ENCODE data around the gene SOAT2.
A peak's percentile ranks its signal among the peaks of the same experiment; 100 is the strongest.

Gene SOAT2

GRCh38 chr12:53102883-53103807 is at the start of gene SOAT2:
Gene SOAT2, plus strand, starts transcription at chr12:53103486. Its CDS starts 92 bp downstream, at chr12:53103578.
- Histone ChIP-seq H3K4me3 (ENCODE audit: low read length) (no peak within 1 kb of the TSS), H3K9me3 (ENCODE audit: control insufficient read depth, low read length) (no peaks in the 10 kb centered on the region), H3K27me3 (ENCODE audit: control insufficient read depth, insufficient read depth, low read length) (peaks cover 14% of the 10 kb centered on the region), H3K4me1 (ENCODE audit: control insufficient read depth, insufficient read depth, low read length) (peaks cover 13% of the 10 kb centered on the region), H3K36me3 (ENCODE audit: control insufficient read depth, insufficient read depth, low read length) (no peaks in the 10 kb centered on the region), H3K9ac (ENCODE audit: low read length) (no peak within 1 kb of the TSS)

GRCh38 chr12:53054112-53054878 is 49.0 kb upstream of the SOAT2 start:
- Histone ChIP-seq H3K36me3 (ENCODE audit: control insufficient read depth, insufficient read depth, low read length) (no peaks in the 10 kb centered on the region), H3K4me1 (ENCODE audit: control insufficient read depth, insufficient read depth, low read length) (peaks cover 46% of the 10 kb centered on the region), H3K9ac (ENCODE audit: low read length) (peak overlapping the region; percentile 61), H3K9me3 (ENCODE audit: control insufficient read depth, low read length) (no peaks in the 10 kb centered on the region), H3K27me3 (ENCODE audit: control insufficient read depth, insufficient read depth, low read length) (no peaks in the 10 kb centered on the region), H3K4me3 (ENCODE audit: low read length) (peak overlapping the region; percentile 85)

- no peaks in the 10 kb centered on the region for H3K36me3 ChIP-seq (ENCODE audit: control insufficient read depth, insufficient read depth, low read length)
- H3K9ac ChIP-seq (ENCODE audit: low read length), result no peak overlapping the region
- no peaks in the 10 kb centered on the region for H3K9me3 ChIP-seq (ENCODE audit: control insufficient read depth, low read length)
- no peak overlapping the region for H3K4me3 ChIP-seq (ENCODE audit: low read length)
- peaks cover 7% of the 10 kb centered on the region for H3K27me3 ChIP-seq (ENCODE audit: control insufficient read depth, insufficient read depth, low read length)
- H3K4me1 ChIP-seq (ENCODE audit: control insufficient read depth, insufficient read depth, low read length), result peaks cover 37% of the 10 kb centered on the region
Observed at GRCh38 chr12:53055471-53056266, 47.6 kb upstream of the SOAT2 start.

- H3K9ac ChIP-seq (ENCODE audit: low read length), result no peak overlapping the region
- peaks cover 7% of the 10 kb centered on the region for H3K27me3 ChIP-seq (ENCODE audit: control insufficient read depth, insufficient read depth, low read length)
- no peak overlapping the region for H3K4me3 ChIP-seq (ENCODE audit: low read length)
- H3K4me1 ChIP-seq (ENCODE audit: control insufficient read depth, insufficient read depth, low read length), result peaks cover 37% of the 10 kb centered on the region
- H3K36me3 ChIP-seq (ENCODE audit: control insufficient read depth, insufficient read depth, low read length), result no peaks in the 10 kb centered on the region
- no peaks in the 10 kb centered on the region for H3K9me3 ChIP-seq (ENCODE audit: control insufficient read depth, low read length)
Observed at GRCh38 chr12:53056296-53056695, 47.0 kb upstream of the SOAT2 start.

- no peak overlapping the region for H3K9ac ChIP-seq (ENCODE audit: low read length)
- H3K9me3 ChIP-seq (ENCODE audit: control insufficient read depth, low read length), result no peaks in the 10 kb centered on the region
- H3K4me3 ChIP-seq (ENCODE audit: low read length), result no peak overlapping the region
- peaks cover 7% of the 10 kb centered on the region for H3K27me3 ChIP-seq (ENCODE audit: control insufficient read depth, insufficient read depth, low read length)
- H3K4me1 ChIP-seq (ENCODE audit: control insufficient read depth, insufficient read depth, low read length), result peaks cover 37% of the 10 kb centered on the region
- no peaks in the 10 kb centered on the region for H3K36me3 ChIP-seq (ENCODE audit: control insufficient read depth, insufficient read depth, low read length)
Observed at GRCh38 chr12:53056901-53057300, 46.4 kb upstream of the SOAT2 start.

- Histone ChIP-seq H3K4me3 (ENCODE audit: low read length) (no peak overlapping the region), H3K4me1 (ENCODE audit: control insufficient read depth, insufficient read depth, low read length) (peaks cover 38% of the 10 kb centered on the region), H3K27me3 (ENCODE audit: control insufficient read depth, insufficient read depth, low read length) (peaks cover 7% of the 10 kb centered on the region), H3K9me3 (ENCODE audit: control insufficient read depth, low read length) (no peaks in the 10 kb centered on the region), H3K36me3 (ENCODE audit: control insufficient read depth, insufficient read depth, low read length) (no peaks in the 10 kb centered on the region), H3K9ac (ENCODE audit: low read length) (no peak overlapping the region)
Observed at GRCh38 chr12:53057816-53058500, 45.3 kb upstream of the SOAT2 start.

GRCh38 chr12:53058674-53059433 is 44.4 kb upstream of the SOAT2 start:
- H3K36me3 ChIP-seq (ENCODE audit: control insufficient read depth, insufficient read depth, low read length), result peaks cover 5% of the 10 kb centered on the region
- H3K4me3 ChIP-seq (ENCODE audit: low read length), result no peak overlapping the region
- no peaks in the 10 kb centered on the region for H3K9me3 ChIP-seq (ENCODE audit: control insufficient read depth, low read length)
- no peak overlapping the region for H3K9ac ChIP-seq (ENCODE audit: low read length)
- peaks cover 7% of the 10 kb centered on the region for H3K27me3 ChIP-seq (ENCODE audit: control insufficient read depth, insufficient read depth, low read length)
- H3K4me1 ChIP-seq (ENCODE audit: control insufficient read depth, insufficient read depth, low read length), result peaks cover 31% of the 10 kb centered on the region

- Histone ChIP-seq H3K4me1 (ENCODE audit: control insufficient read depth, insufficient read depth, low read length) (peaks cover 30% of the 10 kb centered on the region), H3K9ac (ENCODE audit: low read length) (no peak overlapping the region), H3K36me3 (ENCODE audit: control insufficient read depth, insufficient read depth, low read length) (peaks cover 7% of the 10 kb centered on the region), H3K27me3 (ENCODE audit: control insufficient read depth, insufficient read depth, low read length) (peaks cover 7% of the 10 kb centered on the region), H3K9me3 (ENCODE audit: control insufficient read depth, low read length) (no peaks in the 10 kb centered on the region), H3K4me3 (ENCODE audit: low read length) (no peak overlapping the region)
Observed at GRCh38 chr12:53059434-53060063, 43.7 kb upstream of the SOAT2 start.

GRCh38 chr12:53060064-53060720 is 43.1 kb upstream of the SOAT2 start:
- H3K4me3 ChIP-seq (ENCODE audit: low read length), result no peak overlapping the region
- H3K4me1 ChIP-seq (ENCODE audit: control insufficient read depth, insufficient read depth, low read length), result peaks cover 30% of the 10 kb centered on the region
- no peaks in the 10 kb centered on the region for H3K9me3 ChIP-seq (ENCODE audit: control insufficient read depth, low read length)
- H3K9ac ChIP-seq (ENCODE audit: low read length), result no peak overlapping the region
- peaks cover 7% of the 10 kb centered on the region for H3K27me3 ChIP-seq (ENCODE audit: control insufficient read depth, insufficient read depth, low read length)
- H3K36me3 ChIP-seq (ENCODE audit: control insufficient read depth, insufficient read depth, low read length), result peaks cover 13% of the 10 kb centered on the region

- H3K27me3 ChIP-seq (ENCODE audit: control insufficient read depth, insufficient read depth, low read length), result peaks cover 7% of the 10 kb centered on the region
- H3K9ac ChIP-seq (ENCODE audit: low read length), result no peak overlapping the region
- peaks cover 19% of the 10 kb centered on the region for H3K36me3 ChIP-seq (ENCODE audit: control insufficient read depth, insufficient read depth, low read length)
- peaks cover 34% of the 10 kb centered on the region for H3K4me1 ChIP-seq (ENCODE audit: control insufficient read depth, insufficient read depth, low read length)
- no peaks in the 10 kb centered on the region for H3K9me3 ChIP-seq (ENCODE audit: control insufficient read depth, low read length)
- no peak overlapping the region for H3K4me3 ChIP-seq (ENCODE audit: low read length)
Observed at GRCh38 chr12:53060721-53061276, 42.5 kb upstream of the SOAT2 start.
